Loucy (cell line): ENCODE measurements around the gene TGFB1I1.

Experiments used
- EZH2phosphoT487 ChIP-seq: fragments of 200-600 bp; IDR thresholded peaks from 2 replicates; pipeline ENCODE4 v1.6.1; 2018; ENCODE audit warnings: antibody characterized with exemption, mild to moderate bottlenecking, moderate library complexity, borderline replicate concordance
- TF ChIP-seq, protein P1 (sequence below): fragments of 200-600 bp; sonication (generic); conservative IDR thresholded peaks from 2 replicates; pipeline ENCODE4 v1.5.1; 2014; ENCODE audit warnings: mild to moderate bottlenecking, antibody characterized with exemption, low read length

DNA sequence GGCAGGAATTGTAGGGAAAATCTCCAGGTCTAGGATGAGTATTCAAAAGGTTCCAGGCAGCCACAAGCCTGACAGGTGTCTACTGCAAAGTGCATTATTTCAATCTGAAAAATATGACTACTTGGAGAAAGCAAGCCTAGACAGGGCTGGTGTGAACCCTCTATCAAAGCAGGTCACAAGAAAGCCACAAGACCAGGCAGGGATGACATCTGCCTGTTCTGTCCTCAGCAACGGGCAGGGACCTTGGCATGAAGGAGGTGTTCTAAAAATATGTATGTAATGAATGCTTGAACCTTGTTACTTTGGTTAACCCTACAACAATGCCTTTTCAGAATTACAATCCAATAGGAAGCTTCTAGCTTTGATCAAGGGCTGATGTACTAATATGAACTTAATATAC, 42.6 kb upstream of the TGFB1I1 start:
- TF ChIP-seq, protein P1, sequence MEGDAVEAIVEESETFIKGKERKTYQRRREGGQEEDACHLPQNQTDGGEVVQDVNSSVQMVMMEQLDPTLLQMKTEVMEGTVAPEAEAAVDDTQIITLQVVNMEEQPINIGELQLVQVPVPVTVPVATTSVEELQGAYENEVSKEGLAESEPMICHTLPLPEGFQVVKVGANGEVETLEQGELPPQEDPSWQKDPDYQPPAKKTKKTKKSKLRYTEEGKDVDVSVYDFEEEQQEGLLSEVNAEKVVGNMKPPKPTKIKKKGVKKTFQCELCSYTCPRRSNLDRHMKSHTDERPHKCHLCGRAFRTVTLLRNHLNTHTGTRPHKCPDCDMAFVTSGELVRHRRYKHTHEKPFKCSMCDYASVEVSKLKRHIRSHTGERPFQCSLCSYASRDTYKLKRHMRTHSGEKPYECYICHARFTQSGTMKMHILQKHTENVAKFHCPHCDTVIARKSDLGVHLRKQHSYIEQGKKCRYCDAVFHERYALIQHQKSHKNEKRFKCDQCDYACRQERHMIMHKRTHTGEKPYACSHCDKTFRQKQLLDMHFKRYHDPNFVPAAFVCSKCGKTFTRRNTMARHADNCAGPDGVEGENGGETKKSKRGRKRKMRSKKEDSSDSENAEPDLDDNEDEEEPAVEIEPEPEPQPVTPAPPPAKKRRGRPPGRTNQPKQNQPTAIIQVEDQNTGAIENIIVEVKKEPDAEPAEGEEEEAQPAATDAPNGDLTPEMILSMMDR = no peak
- TF ChIP-seq EZH2phosphoT487 = no peak
